Stimulated activated CD4-positive, alpha-beta T cell treated with anti-CD3 and anti-CD28 coated beads, Interleukin-2, amount 100 ng/mL, for 24 hours (primary cell): Measurements from ENCODE around the gene OR2T2.
"Not testable (repeated sequence)": the region's sequence is repeated elsewhere in the genome, so short reads cannot be mapped to it uniquely, and the experiment has no call there.

Experiments used
- DNase-seq, 2 donors: peaks; one replicate each; pipeline ENCODE4 v3.0.0-alpha.2; 2020

Gene OR2T2, protein sequence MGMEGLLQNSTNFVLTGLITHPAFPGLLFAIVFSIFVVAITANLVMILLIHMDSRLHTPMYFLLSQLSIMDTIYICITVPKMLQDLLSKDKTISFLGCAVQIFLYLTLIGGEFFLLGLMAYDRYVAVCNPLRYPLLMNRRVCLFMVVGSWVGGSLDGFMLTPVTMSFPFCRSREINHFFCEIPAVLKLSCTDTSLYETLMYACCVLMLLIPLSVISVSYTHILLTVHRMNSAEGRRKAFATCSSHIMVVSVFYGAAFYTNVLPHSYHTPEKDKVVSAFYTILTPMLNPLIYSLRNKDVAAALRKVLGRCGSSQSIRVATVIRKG

DNA sequence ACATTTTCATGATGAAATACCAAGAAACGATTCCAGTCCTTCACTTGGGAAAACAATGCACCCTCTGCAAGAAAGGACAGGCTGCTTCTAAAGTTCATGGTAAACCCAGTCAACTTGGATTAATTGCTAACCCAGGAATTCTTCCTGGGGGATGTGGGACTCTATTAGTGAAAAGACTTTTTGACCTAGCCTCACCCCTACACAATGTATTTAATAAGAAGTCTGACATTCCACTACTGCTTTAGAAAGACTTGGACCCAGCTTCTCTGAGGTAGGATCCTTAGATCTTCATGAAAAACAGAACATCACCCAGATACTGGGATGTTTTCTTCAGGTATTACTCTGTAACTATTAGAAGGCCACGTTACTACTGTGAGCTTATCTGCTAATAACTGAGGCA is at the start of gene OR2T2:
Gene OR2T2 (plus strand): TSS at position 239 of the 400 bp plus-strand sequence. CDS start 7,161 bp downstream, outside the sequence.
- DNase-seq, result not testable (repeated sequence)

DNA sequence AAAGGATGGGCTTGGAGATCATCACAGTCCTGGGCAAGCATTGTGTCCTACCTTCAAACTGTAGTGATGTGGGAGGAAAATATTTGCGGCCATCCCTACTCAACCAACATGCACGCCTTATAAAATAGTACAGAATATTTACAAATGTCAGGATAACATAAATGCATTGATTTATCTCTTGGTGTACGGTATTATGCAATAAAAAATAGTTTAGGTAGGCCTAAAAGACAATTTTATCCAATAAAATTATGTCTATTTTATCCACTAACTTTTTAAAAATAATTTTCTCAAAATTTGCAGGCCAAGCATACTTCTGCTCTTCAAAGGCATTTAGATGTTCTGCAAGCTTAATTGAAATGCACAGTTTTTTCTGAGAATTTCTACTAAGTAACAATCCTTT is 42.7 kb upstream of the OR2T2 start, which contains the start of gene OR2T1:
Gene OR2T1 (plus strand): TSS at position 301 of the 400 bp plus-strand sequence. CDS start 3,100 bp downstream, outside the sequence.
- DNase-seq, result no peak

DNA sequence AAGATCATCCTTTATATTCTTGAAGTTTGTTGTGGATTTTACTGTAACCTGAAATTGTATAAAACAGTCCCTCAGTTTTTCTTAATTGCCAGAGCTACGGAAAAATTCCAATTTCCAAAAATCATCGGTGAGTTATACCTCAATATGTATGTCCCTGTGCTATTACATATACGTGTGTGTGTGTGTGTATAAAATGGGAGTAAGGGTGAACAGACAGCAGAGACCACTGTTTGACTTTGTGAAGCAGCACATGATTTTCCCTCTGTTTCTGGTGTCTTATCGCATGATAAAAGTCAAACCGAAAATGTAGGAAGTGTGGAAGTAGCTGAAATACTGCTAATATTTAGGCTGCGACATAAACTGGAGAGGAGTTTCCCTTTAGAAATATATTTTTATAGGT is 41.4 kb upstream of the OR2T2 start:
- DNase-seq, result no peak

DNA sequence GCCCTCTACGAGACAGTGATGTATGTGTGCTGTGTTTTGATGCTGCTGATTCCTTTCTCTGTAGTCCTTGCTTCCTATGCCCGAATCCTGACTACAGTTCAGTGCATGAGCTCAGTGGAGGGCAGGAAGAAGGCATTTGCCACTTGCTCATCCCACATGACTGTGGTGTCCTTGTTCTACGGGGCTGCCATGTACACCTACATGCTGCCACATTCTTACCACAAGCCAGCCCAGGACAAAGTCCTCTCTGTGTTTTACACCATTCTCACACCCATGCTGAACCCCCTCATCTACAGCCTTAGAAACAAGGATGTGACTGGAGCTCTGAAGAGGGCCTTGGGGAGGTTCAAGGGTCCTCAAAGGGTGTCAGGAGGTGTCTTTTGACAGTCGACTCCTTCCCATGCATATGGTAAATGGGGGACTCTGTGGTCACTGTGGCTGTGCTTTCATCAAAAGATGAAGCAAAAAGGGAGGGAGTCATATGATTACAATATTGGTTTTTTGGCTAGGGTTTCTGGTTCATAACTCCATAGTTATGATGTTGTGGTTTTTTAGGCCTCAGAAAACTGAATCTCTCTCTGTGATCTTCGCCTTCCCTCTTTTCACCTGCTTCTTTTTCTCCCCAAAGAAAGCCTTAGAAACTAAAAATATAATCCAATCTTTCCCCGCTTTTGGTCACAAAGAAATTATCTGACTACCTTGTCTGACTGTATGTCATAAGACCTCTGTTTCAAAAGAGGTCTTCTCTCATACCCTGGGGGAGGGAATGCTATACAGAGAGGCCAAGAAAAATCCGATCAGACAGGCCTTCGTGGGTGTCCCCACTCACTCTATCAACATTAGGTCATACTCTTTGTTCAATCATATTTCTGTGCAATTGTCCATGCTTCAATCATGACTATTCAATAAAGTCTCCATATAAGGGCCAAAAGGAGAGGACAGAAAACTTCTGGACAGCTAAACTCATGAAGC is 38.4 kb upstream of the OR2T2 start:
- DNase-seq, result no peak

DNA sequence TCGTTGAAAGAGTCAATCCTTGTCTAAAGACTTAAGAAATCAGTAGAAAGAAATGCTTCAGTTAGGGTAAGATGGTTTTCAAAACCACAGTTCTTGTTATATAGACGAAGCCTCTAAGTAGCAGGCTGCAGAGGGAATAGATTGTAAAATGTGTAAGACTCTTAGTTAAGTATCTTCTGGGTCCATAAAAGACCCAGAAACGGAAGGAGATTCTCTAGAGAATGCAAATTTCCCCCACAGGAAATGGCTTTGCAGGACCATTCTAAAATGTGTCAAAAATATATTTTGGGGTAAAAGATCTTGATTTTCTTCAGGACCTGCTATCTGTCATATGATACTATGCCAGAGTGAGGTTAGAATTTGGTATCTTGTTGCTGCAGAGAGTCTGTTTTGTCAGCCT is 29.2 kb upstream of the OR2T2 start:
- no peak for DNase-seq

DNA sequence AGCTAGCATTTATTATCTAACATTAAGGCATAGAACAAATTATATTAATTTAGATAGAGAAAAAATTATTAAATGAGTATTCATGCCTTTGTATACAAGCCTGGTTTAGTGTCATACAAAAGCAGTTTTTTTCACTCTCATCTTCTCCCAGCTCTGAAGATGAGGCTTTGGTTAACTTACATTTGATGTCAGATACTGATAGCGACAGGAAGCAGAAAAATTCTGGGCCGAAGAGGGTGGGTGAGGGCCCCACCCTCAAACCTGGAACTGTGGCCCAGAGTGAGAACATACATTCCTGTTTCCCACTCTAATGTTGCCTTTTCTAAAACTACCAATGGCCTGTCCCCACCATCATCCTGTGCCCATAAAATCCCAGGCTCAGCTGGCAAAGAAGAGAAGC is 27.6 kb upstream of the OR2T2 start:
- DNase-seq, result no peak

DNA sequence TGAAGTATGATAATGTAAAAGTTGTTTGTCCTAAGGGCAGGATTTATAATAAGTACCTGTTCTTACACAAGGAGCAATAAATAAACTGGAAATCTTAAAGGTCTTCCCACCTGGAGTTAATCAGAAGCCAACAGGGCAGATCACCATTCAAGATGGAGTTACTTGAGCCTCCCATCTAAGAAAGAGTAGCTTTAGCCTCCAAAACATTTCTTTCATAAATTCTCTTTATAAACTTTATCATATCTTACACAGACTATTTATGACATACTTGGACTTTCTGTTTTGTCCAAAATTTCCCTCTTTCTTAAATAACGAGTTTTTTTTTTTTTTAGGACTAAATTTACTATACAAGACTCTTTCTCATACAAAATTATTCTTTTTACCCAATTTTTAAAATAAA is 24.1 kb upstream of the OR2T2 start:
- no peak for DNase-seq

DNA sequence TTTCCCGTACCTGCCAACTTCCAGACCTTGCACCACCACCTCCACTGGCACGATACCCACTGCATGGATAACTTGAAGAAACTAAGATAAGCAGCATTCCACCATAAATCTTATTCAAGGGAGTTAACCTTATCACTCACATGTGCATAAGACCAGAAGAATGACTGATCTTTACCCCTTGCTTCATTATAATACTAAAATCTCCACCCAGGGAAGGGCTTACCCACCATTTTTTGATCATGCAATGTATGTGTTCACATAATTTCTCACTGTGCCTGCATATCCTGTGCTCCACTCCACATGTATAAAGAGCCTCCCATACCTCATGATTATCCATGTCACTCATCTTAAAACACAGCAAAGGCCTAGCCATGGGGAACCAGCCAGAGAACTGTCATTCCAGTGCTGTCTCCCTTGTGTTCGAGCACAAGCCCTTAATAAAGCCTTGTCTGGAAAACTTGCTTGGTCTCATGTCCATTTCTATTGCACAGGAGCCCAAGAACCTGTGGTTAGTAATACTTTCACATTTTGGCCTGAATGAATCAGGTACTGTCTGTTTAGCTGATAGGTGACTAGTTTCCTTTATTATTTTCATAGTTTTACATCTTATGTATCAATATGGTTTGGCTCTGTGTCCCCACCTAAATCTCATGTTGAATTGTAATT is 17.8 kb upstream of the OR2T2 start:
- DNase-seq, result not testable (repeated sequence)

DNA sequence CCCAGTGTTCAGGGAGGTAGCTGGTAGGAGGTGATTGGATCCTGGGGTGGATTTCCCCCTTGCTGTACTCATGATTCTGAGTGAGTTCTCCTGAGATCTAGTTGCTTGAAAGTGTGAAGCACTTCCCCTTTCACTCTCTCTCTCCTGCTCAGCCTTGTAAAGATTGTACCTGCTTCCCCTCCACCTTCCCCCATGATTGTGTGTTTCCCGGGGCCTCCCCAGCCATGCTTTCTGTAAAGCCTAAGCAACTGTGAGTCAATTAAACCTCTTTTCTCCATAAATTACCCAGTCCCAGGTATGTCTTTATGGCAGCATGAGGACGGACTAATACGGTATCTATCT is 17.3 kb upstream of the OR2T2 start:
- not testable (repeated sequence) for DNase-seq

DNA sequence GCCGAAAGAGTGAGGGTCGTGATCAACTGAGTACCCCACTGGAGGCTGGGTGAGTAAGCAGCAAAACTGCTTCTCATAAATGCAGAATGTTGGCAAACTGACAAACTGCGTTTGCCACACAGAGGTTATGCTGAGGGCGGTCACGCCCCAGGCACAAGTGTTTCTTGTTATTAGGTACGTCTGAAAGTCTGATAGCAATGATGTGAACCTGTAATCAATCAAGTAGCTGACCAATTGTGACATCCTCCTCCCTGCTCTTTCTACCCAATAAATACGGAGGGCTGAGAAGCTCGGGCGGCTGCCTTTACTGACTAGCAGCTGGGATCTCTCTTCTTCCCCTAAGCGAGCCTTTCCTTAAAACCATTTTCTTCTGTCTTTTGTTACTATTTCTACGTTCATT is 13.8 kb upstream of the OR2T2 start:
- DNase-seq, result not testable (repeated sequence)

DNA sequence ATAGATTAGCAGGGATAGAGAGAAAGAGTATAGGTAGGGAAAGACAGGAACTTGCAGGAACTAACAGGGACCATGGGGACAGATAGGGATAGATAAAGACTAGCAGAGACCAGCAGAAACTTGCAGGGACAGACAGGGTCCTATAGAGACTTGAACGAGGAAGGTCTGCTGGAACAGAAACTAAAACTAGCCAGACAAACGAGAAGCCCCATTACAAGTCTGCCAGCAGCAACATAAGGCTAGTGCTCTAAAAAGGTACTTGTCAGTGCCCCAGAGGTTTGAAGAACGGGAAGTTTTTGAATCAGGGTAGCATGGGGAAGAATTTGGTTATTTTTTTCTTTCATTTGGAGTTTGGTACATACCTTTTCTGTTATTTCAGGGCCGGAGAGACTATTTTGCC is 13.2 kb upstream of the OR2T2 start:
- not testable (repeated sequence) for DNase-seq

DNA sequence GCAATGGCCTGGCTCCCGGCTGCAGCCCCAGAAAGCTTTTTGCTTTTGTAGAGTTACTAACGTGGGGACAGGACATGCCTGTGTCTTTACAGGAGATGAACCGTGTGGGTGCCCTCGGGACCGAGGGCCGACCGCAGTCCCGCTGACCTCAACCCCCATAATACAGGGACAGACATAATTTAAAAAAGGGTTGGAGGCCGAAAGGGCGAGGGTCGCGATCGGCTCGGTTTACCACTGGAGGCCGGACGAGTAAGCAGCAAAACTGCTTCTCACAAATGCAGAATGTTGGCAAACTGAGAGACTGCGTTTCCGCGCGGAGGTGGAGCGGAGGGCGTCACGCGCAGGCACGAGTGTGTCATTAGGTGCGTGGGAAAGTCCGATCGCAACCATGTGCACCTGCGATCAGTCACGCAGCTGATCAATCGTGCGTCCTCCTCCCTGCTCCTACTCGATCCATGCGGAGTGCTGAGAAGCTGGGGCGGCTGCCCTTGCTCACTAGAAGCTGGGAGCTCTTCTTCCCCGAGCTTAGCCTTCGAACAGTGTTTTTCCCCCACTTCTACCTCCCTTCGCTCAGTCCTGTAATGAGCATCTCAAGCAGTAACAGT is 11.5 kb upstream of the OR2T2 start:
- not testable (repeated sequence) for DNase-seq

DNA sequence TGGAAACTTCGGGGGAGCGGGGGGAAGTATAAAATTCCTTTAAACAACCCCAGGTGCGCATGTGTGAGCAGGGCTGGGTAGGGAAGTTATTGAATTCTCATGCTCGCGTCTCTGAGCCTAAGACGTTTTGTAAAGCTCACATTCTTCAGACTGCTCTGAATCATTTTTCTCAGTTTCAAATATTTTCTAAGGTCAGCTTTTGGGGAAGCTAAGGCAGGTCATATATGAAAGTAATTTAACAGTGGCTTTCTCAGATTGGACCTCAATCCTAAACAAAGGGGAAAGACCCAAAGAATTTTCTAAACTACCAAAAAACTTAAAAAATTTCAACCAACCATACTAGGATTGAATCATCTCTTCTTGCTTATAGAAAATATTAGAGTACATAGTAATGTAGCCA is 10.5 kb upstream of the OR2T2 start:
- not testable (repeated sequence) for DNase-seq

DNA sequence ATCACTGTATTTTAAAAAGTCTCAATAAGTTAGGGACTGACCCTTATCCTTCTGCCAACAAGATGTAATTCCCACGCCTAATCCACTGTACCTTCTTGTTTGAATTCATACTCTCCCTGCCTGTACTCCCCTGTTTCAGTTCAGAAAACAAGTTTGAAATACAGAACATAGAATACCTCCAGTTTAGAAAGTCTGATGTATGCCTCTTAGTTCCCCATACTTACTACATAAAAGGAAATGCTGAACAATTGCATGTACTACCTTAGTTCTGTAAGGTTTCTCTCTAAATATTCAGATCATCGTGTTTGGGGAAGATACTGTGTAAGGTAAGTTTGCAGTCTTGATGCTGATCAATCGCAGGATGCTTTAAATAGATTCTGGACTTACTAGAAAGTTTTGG is 9.1 kb upstream of the OR2T2 start:
- DNase-seq, result not testable (repeated sequence)

DNA sequence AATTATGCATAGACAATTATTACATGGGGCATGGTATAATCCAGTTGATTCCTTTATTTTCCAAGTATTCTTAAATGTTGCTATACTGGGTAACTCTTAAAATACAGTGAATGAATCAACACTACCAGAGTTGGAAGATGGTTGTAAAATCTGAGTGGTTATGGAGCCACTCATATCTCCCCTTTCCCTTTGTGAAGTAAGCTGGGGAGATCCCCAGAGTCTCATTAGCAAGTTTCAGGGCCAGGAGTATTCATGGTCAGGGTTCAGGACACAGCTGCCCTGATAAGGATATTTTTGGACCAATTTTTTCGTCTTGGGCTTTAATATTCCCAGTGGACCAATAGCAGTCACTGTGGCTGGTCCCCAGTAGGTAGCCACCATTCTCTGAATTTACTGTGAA is 6.8 kb upstream of the OR2T2 start:
- not testable (repeated sequence) for DNase-seq

DNA sequence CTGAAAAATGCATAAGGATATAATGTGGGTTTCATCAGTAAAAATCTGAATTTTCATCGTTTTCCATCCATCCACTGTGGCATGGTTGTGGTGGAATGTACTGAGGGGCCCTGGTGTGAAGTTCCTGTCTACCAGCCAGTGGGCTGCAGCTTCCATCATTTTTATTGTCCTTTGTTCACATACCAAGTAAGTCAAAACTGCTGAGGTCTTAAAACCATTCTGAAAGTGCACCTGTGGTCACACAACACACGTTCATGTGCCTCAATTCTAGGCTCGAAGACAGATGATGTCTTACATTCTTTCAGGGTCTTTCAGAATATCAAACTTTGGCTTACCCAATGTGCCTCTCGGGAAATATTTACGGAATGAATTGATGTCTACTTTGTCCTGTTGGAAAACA is 6.2 kb upstream of the OR2T2 start:
- not testable (repeated sequence) for DNase-seq

DNA sequence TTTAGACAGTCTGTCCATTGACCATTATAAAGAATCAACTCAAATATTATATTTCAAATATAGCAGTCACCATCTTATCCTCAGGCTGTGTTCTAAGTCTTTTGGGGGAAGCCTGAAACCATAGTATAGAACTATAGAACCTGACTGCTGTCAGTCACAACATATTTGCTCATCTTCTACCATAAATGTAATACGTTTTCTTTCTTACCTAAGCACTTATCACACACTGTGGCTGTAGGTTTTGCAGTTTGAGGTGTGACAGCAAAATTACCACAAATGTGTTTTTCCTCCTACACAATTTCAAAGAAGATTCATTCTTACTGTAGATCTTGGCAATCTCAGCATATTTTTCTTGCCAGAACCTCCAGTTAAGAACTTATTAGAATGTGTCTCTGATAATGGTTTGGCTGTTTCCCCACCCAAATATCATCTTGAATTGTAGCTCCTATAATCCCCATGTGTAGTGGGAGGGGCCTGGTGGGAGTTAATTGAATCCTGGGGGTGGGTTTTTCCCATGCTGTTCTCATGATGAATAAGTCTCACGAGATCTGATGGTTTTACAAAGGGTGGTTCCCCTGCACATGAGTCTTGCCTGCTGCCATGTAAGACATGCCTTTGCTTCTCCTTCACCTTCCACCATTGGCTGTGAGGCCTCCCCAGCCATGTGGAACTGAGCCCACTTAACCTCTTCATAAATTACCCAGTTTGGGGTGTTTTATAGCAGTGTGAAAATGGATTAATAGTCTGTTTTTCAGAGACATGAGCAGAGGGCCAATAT is 2.7 kb upstream of the OR2T2 start:
- not testable (repeated sequence) for DNase-seq

DNA sequence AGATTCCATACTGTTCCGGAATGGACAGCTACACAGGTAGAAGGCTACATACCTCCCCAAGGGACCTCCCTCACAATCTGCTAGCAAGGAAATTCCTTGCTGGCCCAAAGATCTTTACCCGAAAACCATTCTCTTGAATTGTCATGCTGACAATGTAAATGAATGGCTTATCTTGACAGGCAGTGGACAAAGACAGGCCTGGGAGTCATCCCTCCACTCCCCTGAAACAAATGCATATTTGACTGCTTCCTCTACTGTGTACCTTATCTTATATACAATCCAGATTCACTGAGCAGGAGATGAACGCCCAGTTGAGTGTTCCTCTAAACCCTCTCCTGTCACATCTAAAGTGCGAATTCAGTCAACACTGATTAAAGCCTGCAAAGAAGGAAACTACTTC is 834 bp upstream of the OR2T2 start:
- DNase-seq, result not testable (repeated sequence)

DNA sequence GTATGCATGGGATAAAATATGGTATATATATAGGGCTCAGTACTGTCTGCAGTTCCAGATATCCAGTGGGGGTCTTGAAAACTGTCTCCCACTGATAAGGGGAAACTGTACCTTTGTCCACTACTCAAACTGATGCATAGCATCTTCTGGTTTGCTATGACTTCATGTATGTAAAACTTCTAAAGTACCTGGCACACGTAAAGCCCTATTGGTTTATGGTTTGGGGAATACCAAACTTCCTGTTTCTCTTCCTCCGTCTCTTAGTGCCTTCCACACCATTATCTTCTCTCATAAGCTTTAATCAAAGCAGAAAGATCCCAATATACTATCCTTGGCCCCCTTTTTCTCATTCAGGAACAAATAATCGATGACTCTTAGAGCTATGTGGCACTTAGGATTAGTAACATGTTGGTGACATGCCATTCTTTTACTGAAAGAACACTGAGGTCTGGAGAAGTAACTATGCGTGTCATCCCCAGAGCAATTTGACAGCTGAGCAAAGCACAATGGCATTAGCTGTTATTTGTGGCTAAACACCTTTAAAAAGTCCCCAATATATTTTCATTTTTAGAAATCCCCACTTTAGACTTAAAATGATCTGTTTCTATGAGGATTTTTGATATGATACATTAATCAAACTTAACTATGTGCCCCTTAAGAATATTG is 3.1 kb downstream of the OR2T2 start:
- not testable (repeated sequence) for DNase-seq

DNA sequence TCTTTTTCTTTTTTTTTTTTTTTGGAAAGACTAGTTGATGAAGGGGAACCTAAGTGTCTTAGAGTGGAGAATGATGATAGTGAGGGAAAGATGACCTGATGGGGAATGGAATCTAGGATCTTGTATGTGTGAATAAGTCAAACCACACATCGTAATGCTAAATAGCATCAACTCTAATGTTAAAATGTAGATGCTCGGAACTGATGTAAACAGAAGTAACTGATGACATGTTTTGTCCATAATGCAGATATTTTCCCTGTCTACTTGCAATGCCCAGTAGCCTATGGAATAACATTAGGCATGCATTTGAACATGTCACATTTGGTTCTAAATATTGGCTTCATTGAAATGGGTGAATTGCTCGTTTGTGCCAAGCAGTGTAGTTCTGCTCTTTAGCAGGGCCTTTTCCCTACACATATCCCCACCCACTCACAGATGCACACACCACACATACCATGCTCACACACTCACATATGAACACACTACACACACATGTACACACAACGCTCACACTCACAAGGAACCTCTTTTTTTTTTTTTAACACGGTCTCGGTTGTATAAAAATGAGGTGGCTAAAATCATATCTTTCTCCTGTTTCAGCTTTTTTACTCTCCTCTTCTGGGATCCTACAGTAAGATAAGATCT is 4.5 kb downstream of the OR2T2 start:
- not testable (repeated sequence) for DNase-seq
